ENCODE results near the gene RAPGEF4. TPM values are rescaled to one million over a fixed set of nuclear protein-coding genes. Genes with fewer than 3 reads are reported as not detected.

RAPGEF4 gene
- total RNA-seq, 4 donors from 2014 or later: 2.5 to 7.9 (median 4.6) TPM

GRCh38 chr2:172836347-172836821, 100.7 kb downstream of the RAPGEF4 start:
- no peaks in the 10 kb centered on the region for H3K4me1 ChIP-seq
- no peaks in the 10 kb centered on the region for H3K27me3 ChIP-seq
- TF ChIP-seq POLR2A (IDR thresholded peaks at IDR 0.05): no peak
- TF ChIP-seq POLR2AphosphoS5 (IDR thresholded peaks at IDR 0.05): peak; percentile 43
- WGBS, 2 donors (ENCODE audit: low coverage in 1 of 2): 71% methylated on average over 6 of the region's 6 CpGs; no CpG with 5 or more reads in 1 of the 2 donors
- H3K36me3 ChIP-seq: no peaks in the 10 kb centered on the region
- H3K9me3 ChIP-seq: no peaks in the 10 kb centered on the region
- peak; percentile 86 for ATAC-seq
- no peak overlapping the region for H3K4me3 ChIP-seq
- H3K27ac ChIP-seq: peak overlapping the region in 2 of 4 donors; percentile 12 to 17

- Histone ChIP-seq H3K9me3 (no peaks in the 10 kb centered on the region), H3K4me3 (no peak overlapping the region), H3K27me3 (no peaks in the 10 kb centered on the region), H3K27ac (peak overlapping the region in 2 of 4 donors; percentile 12 to 17), H3K36me3 (no peaks in the 10 kb centered on the region), H3K4me1 (no peaks in the 10 kb centered on the region)
- no peak for TF ChIP-seq EP300 (IDR thresholded peaks at IDR 0.05)
- no peak for TF ChIP-seq CTCF (IDR thresholded peaks at IDR 0.05)
- no peak for TF ChIP-seq POLR2AphosphoS5 (IDR thresholded peaks at IDR 0.05)
- no peak for TF ChIP-seq POLR2A (IDR thresholded peaks at IDR 0.05)
- ATAC-seq: no peak
Observed at GRCh38 chr2:172836827-172837226, 101.2 kb downstream of the RAPGEF4 start.

GRCh38 chr2:172839446-172839845, 103.8 kb downstream of the RAPGEF4 start:
- WGBS, 2 donors (ENCODE audit: low coverage in 1 of 2): 93 to 100% methylated on average over 1 to 2 of the region's 2 CpGs
- Histone ChIP-seq H3K27ac (no peak overlapping the region), H3K27me3 (no peaks in the 10 kb centered on the region), H3K9me3 (no peaks in the 10 kb centered on the region), H3K4me3 (no peak overlapping the region), H3K4me1 (no peaks in the 10 kb centered on the region), H3K36me3 (no peaks in the 10 kb centered on the region)
- TF ChIP-seq POLR2A (IDR thresholded peaks at IDR 0.05) (no peak), POLR2AphosphoS5 (IDR thresholded peaks at IDR 0.05) (no peak), EP300 (IDR thresholded peaks at IDR 0.05) (no peak), CTCF (IDR thresholded peaks at IDR 0.05) (no peak)
- no peak for ATAC-seq

- Histone ChIP-seq H3K4me1 (no peaks in the 10 kb centered on the region), H3K36me3 (no peaks in the 10 kb centered on the region), H3K9me3 (no peaks in the 10 kb centered on the region), H3K27me3 (no peaks in the 10 kb centered on the region), H3K4me3 (no peak overlapping the region), H3K27ac (no peak overlapping the region)
- TF ChIP-seq POLR2AphosphoS5 (IDR thresholded peaks at IDR 0.05): no peak
- 71 to 75% methylated on average over 3 to 5 of the region's 5 CpGs for WGBS, 2 donors (ENCODE audit: low coverage in 1 of 2)
- no peak for ATAC-seq
Observed at GRCh38 chr2:172842511-172843265, 107.0 kb downstream of the RAPGEF4 start.

DNA sequence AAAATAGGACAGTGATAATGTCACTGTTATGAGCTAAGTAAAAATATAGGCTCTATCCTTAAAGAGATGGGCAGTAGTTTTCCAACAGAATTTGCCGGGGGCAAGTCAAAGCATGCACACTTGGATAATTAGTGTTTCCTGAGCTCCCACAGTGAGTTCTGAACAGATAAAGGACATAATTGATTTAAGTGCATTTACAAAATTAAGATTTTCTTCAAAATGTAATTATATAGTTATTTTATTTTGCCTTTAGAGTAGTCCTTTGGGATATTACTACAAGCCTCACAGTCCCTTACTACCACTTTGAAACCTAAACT, 107.6 kb downstream of the RAPGEF4 start:
- no peak overlapping the region for H3K27ac ChIP-seq
- no peaks in the 10 kb centered on the region for H3K9me3 ChIP-seq
- no peaks in the 10 kb centered on the region for H3K36me3 ChIP-seq
- 92 to 100% methylated on average over 1 of the region's 1 CpG for WGBS, 2 donors (ENCODE audit: low coverage in 1 of 2)
- H3K4me1 ChIP-seq: no peaks in the 10 kb centered on the region
- H3K4me3 ChIP-seq: no peak overlapping the region
- TF ChIP-seq CTCF (IDR thresholded peaks at IDR 0.05) (no peak), POLR2A (IDR thresholded peaks at IDR 0.05) (no peak), POLR2AphosphoS5 (IDR thresholded peaks at IDR 0.05) (no peak), EP300 (IDR thresholded peaks at IDR 0.05) (no peak)
- no peak for ATAC-seq
- no peaks in the 10 kb centered on the region for H3K27me3 ChIP-seq

Data from gastroesophageal sphincter (tissue), 4 donors.